Measurements from ENCODE around the gene RPL18. TPM values are rescaled to one million over a fixed set of nuclear protein-coding genes. Genes with fewer than 3 reads are reported as not detected.
"Not testable (repeated sequence)": the region's sequence is repeated elsewhere in the genome, so short reads cannot be mapped to it uniquely, and the experiment has no call there.

RPL18 gene
- total RNA-seq, 1 experiment from 2014 or later = 2,104 TPM

DNA sequence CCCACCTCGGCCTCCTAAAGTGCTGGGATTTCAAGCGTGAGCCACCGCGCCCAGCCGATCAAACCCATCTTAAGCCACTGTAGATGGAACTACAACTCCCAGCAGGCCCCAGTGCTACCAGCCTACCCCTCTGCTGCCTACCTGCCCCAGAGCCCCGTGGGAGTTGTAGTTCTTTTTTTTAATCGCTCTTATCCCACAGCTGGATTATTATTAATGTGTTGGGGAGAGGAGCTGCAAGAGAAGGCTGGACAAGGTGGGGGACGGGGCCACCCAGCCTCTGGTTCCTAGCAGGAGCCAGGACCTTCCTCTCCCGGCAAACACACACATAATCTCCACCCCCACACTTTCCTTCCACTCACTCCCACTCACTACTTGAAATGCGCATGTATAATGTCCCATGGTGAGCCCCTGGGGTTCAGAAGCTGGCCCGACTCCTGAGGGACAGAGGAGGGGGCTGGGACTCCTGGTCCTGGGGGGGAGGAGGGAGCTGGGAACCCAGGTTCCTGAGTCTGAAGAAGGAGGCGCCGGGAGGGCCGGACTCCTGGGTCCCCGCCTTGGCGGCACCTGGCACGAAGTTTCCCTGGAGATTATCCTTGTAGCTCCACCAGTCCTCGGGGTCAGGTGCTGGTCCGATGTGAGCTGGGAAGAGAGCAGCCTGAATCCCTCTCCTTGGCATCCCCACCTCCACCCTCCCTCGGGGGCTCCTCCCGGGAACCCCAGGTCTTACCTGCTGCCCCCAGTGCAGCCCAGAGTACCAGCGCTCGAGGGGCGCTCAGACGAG is 26.1 kb upstream of the RPL18 start:
- peak; percentile 74 for DNase-seq (ENCODE audit: low read depth)

DNA sequence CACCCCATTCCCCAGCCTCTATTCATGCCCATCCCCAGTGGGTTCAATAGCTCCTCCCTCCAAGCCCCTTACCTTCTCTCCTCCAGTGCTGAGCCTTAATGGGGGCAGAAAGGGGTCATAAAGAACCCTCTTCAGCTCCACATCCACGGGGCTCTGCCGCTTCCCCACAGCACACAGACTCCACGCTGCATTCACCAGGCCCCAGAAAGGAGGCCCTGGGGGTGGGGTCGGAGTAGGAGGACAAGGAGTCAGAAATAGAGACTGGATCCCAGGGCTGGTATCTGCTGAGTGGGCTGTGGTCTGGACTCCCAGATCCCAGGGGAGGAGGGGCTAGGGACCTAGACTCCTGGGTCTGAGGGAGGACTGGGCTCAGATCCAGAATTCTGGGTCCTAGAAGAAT is 25.4 kb upstream of the RPL18 start:
- no peak for DNase-seq (ENCODE audit: low read depth)

DNA sequence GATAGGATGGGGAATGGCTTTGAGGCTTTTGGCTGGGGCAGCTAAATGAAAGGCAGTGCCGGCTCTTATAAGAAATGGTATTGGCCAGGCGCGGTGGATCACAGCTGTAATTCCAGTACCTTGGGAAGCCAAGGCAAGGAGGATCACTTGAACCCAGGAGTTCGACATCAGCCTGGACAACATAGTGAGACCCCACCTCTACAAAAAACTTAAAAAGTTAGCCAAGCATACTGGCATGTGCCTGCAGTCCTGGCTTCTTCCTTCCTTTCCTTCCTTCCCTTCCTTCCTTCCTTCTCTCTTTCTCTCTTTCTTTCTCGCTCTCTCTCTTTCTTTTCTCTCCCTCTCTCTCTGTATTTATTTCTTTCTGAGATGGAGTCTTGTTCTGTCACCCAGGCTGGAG is 23.9 kb upstream of the RPL18 start:
- no peak for DNase-seq (ENCODE audit: low read depth)

DNA sequence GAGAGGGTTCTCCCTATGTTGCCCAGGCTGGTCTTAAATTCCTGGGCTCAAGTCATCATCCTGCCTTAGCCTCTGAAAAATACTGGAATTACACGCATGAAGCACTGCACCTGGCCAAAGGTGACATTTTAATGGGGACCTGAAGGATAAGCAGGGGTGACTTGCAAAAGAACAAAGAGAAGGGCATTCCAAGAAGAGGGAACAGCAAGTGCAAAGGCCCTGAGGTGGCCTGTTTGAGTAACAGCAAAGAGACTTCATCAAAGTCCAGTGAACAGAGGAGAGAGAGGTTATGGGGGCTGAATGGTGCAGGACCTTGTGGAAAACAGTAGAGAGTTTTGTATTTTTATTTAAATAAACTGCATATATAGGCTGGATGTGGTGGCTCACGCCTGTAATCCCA is 22.9 kb upstream of the RPL18 start:
- no peak for DNase-seq (ENCODE audit: low read depth)

DNA sequence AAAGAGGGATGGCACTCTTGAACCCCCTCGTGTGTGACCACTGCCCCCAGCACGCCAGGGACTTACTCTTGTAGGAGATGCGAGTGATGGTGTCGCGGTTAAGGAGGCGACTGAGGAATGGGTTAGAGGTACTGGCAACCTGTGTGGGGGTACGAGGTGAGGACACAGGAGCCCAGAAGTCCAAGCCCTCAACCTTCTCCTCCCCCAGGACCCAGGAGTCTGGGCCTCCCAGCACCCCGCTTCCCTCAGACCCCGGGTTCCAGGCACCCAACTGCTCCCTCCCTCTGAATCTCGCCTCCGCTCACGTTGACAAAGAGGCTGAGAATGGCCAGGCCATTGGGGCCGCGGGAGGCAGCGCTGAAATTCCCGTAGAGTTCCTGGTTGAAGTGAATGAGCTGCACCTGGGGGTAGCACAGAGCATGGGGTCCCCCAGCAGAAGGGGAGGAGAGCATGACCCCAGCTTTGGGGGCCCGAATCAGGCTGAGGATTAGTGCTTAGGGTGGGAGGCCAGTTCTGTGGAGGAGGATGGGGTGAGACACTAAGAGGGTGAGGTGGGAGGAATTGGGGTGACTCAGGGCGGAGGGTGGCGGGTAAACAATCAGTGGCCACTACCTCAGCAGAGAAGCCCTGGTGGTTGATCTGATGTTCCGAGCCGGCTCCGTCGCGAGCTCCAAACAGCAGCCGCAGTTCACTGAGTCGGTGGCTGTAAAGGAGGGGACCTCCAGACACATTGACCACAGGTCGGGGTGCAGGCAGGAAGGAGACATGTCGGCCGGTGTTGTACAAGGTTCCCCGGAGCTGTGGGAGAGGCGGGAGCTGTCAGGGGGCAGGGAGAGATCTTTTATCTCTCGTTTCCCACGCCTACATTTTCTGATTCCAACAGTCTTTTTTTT is 20.8 kb upstream of the RPL18 start:
- no peak for DNase-seq (ENCODE audit: low read depth)

DNA sequence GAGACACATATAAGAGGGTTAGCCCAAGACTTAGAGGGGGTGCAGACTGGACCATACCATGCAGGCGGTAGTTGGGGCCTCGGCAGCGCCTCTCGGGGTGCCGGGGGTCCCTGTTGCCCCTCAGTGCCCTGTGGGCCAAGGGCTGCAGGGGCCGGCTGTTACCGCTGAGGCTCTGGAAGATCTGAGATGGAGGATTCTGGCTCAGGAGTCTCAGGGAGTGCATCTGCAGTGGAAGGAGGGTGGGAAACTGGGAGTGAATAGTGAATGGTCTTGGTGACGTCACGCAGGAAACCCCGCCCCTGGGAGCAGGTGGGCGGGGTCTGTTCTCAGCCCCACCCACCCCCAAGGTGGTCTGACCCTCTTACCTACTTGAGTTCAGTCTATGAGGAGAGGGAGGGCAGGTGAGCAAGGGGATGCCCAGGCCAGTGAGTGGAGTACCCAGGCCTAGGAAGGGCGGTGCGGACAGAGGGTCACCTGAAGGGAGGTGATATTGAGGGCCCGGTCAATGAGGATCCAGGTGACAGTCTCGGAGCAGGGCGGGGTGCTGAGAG is 19.9 kb upstream of the RPL18 start:
- DNase-seq (ENCODE audit: low read depth) = no peak

DNA sequence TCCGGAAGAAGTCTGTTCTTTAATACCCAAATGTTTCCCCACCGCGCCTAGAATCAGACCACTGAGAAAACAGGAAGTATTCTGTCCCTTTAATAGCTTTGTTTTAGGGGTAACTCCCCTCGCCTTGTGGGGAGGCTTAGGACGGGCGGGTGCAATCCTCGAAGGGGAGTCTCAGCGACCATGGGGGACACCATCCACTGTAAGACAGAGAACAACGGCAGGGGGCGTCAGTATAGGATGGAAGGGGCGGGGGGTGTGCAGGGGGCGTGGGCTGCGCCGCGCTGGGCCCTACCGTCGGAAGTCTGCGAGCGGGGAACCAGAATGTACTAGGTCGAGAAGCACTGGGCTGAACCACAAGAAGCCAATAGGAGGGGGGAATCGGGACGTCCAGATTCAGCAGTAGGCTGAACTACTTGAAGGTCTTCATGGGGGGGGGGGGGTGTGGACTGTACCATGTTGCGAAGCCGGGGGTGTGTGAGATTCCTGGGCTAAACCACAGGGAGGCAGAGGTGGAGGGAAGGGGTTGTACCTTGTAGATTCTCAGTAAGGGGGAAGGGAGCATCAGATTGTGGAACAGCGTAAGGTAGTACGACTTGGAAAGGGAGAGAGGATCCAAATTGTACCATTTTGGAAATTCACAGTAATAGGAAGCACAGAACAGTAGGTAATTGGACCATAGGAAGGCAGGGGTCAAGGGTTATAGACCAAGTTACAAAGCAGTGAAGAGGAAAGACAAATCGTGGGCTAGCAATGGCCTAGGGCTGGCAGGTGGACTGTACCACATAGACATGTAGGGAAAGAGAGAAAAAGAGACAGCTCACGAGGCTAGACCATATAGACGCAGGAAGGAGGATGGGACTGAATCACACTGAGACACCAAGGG is 19.2 kb upstream of the RPL18 start:
- DNase-seq (ENCODE audit: low read depth) = peak; percentile 94

DNA sequence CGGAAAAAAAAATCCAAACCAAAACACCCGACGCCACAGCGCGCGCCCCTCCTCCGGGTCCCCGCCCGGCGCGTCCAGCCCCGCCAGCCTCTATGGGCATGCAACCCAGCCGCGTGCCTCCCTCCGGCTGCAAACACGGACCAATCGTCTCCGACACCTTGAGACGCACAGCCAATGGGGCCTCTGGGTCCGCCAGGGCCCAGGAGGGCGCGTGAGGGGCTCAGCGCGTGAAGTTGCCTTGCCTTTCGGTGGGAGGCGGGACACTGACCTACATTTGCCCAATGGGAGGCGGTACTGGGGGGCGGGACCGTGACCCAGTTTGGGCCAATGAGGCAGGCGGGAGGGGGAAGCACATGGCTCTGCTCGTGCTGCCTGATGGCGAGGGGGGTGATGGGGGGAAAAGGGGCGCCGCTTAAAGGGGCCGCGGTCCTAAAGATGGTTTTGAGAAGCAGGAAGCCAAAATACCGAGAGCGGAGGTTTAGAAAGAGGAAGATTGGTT is 18.5 kb upstream of the RPL18 start:
- DNase-seq (ENCODE audit: low read depth) = peak; percentile 100

DNA sequence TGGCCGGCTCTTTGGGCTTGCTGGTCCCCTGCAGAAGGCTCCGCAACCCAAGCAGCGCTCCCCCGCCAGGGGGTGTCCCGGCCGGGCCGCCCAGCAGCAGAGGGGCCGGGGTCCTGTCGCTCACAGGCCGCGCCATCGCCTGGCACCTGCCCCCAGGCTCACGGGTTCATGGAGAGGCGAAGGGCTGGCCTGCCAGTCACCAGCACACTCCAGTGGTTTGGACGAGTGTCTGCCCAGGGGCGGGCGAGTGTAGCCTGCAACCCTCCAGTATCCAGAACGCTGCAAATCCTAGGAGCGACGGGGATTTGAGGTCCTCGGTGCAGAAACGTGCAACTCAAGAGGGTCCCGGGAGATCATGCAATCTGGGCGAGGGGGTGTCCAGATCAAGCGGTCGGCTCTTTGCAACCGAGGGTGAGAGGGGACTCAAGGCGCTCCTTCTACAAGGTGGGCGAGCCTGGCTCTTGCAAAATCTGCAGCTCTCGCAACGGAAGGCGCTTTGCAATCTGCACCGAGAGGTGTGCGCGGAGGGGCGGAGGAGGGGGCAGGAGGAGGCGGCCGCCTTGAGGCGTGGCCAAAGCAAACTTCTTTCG is 18.0 kb upstream of the RPL18 start, which contains the start of gene DBP:
TSS of gene DBP (minus strand) at position 521 of the 590 bp plus-strand sequence. CDS start at position 136, 385 bp downstream.
- DNase-seq (ENCODE audit: low read depth) = peak; percentile 58

DNA sequence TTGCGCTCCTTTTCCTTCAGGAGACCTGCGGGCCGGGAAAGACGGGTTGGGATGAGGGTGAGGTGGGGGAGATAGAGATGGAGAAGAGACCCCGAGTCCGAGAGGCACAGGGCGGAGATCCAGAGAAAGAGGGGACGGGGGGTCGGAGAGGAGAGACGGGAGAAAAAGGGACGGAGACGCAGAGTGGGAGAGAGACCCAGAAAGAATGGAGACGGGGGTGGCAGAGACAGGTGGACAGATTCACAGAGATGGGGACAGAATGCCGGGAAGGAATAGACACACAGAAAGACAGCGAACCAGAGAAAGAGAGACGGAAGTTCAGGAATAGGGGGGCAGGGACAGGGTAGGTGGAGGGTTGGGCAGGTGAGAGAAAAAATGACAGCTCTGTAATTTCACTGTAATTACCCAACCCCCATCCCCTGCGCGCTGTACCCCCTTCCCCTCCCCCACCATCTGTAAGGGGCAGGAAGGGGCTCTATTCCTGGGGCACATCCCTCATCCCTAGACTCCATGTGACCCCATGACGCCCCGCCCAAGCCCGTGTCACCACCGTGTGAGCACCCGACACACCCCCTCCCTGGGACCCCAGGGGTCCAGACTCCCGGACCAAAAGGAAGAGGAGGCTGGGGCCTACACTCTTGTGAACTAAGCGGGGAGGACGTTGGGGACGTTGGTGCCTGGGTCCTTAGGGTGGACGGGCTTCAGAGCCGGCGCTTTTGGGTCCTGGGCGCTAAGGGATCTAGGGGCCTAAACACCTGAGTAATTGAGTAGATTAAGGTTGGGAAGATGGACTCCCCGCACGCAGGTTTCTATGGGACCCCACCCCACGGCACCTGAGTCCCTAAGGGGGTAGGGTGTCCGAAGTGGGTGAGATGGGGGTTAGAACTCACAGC is 17.2 kb upstream of the RPL18 start:
- no peak for DNase-seq (ENCODE audit: low read depth)

DNA sequence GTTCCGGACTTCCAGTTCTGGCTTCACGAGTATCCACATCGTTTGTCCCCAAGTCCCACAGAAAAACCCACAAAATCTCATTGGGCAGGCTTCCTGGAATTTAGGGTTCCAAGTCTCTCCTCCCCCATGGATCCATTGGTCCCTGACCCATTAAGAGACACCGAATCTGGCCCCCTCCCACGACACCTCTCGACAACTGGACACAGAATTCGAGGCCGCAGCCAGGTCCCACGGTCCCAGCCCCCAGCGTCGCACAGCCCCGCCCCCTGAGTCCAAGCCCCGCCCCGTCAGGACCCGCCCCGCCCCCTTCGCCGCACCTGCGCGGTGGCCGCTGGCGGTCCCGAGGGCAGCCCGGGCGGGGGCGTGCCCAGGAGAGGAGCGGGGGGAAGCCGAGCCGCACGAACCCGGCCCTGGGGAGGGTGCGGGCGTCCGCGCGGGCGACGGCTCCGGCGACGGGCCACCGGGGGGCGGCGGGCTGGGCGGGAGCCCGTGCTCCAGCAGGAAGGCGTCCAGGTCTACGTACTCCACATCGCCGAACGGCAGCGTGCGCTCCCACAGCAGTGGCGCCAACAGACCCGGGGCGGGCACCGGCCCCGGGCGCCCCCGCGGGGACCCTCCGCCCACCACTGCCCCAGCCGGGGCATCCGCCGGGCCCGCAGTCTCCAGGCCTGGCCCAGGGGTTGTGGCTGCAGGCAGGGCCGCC is 16.4 kb upstream of the RPL18 start:
- DNase-seq (ENCODE audit: low read depth) = peak; percentile 44

DNA sequence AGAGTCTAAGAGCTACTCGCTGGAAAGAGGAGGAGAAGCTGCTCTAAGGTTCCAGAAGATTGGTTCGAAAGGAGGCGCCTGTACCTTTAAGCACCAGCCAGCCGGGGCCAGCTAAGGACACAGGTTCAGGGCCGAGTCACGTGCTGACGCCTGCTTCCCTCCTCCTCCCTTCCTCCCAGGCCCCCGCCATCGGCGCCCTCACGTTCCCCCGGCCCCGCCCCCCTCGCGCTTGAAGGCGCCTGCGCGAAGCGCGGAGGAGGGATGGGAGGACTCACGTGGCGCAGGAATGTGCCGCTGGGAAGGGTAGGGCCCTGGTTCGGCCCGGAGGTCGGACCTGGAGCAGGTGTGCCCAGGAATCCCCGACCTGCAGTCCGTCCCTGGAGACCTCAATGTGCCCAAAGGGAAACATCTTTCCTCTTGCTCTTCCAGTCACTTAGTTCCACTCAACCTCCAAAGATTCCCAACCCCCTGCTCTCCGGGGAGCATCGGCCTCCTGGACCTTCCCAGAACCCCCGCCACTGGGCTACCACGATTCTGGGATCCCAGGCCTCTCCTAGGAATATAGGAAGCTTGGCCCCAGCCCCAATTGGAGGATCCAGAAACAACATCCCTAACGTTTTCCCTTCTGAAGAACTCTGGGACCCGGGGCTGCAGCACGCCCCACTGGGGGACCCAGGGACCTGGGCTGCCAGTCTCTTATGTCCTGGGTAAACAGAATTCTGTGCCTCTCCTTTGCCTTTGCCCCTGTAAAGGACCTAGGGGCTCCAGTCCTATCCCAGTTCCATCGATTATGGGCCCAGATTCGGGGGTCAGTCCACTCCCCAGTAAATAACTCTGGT is 15.7 kb upstream of the RPL18 start:
- DNase-seq (ENCODE audit: low read depth) = peak; percentile 97

DNA sequence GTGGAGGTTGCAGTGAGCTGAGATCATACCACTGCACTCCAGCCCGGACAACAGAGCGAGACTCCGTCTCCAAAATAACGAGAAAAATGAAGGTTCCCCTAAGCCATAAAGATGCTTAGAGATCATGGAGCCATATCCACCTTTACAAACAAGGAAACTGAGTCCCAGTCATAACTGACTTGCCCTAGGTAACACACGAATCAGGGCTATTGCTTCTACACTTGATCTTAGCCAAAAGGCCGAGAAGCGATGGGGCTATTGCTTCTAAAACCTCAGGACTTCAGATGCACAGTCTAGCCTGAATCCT is 15.0 kb upstream of the RPL18 start:
- DNase-seq (ENCODE audit: low read depth) = no peak

DNA sequence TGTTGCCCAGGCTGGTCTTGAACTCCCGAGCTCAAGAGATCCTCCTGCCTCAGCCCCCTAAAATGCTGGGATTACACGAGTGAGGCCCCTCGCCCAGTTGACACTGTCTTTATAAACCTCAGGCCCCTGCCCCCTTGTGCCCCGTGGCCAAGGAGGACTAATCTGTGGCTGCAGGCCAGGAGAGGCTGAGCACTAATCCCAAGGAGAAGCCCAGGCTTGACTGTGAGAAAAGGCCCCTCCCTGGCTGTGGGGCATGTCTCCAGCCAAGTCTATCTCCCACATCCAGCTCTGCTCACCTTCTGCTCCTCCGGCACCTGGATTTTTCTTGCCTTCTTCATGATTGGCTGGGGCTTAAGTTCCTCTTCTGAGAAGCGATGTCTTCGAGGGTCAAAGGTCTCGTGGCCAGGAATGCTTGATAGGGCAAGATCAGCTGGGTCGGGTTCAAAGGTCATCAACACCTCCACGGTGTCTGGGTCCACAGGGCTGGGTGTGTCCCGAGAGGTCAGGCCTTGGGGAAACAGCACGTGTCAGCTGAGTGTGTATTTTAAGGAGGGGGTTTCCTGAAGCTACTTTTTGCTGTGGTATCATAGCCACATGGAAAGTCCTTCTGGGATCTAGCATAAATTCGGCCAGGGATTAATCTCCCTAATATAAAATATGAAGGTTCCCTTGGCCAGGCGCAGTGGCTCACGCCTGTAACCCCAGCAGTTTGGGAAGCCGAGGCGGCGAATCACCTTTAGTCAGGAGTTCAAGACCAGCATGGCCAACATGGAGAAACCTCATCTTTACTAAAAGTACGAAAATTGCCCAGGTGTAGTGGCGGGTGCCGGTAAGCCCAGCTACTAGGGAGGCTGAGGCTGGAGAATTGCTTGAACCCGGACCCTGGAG is 14.4 kb upstream of the RPL18 start:
- no peak for DNase-seq (ENCODE audit: low read depth)

DNA sequence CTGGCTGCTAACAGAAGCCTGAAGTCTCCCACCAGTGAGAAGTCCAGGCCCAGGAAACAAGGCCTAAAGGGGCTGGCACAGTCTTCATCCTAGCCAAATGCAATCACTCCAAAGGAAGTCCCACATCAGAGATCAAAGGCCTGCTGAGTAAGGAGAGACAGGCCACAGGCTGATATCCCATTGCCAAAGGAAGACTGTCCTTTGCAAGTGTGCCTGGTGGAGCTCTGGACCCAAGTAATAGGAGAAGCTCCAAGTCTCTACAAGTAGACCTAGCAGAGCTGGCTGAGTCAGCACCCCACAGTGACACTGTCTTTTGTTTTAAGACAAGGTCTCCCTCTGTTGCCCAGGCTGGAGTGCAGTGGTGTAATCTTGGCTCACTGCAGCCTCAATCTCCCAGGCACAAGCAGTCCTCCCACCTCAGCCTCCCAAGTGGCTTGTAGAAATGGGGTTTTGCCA is 13.7 kb upstream of the RPL18 start:
- peak; percentile 76 for DNase-seq (ENCODE audit: low read depth)

DNA sequence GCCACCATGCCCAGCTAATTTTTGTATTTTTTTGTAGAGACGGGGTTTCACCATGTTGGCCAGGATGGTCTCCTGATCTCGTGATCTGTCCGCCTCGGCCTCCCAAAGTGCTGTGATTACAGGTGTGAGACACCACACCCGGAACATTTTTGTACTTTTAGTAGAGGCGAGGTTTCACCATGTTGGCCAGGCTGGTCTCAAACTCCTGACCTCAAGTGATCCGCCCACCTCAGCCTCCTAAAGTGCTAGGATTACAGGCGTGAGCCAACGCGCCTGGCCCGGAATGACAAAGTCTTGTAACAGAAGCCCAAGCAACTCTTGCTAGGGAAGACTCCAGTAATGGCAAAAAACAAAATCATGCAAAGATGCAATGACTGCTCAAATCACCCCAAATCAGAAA is 13.3 kb upstream of the RPL18 start:
- not testable (repeated sequence) for DNase-seq (ENCODE audit: low read depth)

DNA sequence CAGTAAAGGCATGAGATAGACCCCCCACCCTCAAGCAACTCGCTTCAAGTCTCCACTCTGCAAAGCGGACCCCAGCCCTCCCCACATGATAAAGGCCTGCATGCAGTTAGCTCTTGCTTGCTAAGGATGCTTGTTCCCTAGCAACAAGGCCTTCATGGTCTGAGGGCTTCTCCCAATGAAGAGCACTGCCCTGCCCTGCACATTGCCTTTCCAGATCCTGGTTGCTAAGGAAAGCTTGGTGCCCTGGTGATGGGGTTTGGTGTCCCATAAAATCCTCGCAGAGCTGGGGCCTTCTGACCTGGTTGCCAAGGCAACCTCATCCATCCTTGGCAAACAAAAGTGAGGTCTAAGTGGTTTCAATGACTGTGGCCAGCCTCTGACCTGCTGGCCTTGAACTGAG is 12.2 kb upstream of the RPL18 start:
- no peak for DNase-seq (ENCODE audit: low read depth)

Measured in RPMI7951 (cell line).